ENCODE data around the gene FAM168A. TPM values are rescaled to one million over a fixed set of nuclear protein-coding genes. Genes with fewer than 3 reads are reported as not detected.
A peak's percentile ranks its signal among the peaks of the same experiment; 100 is the strongest.

FAM168A gene
- total RNA-seq, 2 donors from 2014 or later: 30.9 to 40.8 TPM

DNA sequence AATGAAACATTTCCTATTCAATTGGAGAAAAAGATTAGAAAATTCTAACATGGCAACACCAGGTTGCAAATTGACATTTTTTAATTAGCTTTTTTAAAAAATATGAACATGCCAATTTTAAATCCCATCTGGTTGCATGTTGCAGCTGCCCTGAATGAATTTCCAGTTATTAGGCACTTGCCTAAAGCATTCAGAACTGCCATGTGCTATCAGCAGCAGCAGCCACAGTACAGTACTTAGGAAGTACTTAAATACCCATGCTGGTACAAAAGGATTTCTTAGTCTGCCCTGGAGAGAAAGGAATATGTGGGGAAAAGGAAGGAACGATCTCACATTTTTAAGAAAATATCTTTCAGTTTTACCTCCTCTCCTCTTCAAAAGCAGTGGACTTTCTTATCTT lies 46.2 kb downstream of the FAM168A start:
- TF ChIP-seq, protein P1, sequence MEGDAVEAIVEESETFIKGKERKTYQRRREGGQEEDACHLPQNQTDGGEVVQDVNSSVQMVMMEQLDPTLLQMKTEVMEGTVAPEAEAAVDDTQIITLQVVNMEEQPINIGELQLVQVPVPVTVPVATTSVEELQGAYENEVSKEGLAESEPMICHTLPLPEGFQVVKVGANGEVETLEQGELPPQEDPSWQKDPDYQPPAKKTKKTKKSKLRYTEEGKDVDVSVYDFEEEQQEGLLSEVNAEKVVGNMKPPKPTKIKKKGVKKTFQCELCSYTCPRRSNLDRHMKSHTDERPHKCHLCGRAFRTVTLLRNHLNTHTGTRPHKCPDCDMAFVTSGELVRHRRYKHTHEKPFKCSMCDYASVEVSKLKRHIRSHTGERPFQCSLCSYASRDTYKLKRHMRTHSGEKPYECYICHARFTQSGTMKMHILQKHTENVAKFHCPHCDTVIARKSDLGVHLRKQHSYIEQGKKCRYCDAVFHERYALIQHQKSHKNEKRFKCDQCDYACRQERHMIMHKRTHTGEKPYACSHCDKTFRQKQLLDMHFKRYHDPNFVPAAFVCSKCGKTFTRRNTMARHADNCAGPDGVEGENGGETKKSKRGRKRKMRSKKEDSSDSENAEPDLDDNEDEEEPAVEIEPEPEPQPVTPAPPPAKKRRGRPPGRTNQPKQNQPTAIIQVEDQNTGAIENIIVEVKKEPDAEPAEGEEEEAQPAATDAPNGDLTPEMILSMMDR (IDR thresholded peaks at IDR 0.05): no peak
- no peaks in the 10 kb centered on the region for H3K36me3 ChIP-seq
- H3K27ac ChIP-seq: peak overlapping the region in 1 of 2 donors; percentile 25
- no peak overlapping the region for H3K4me3 ChIP-seq
- H3K4me1 ChIP-seq: peaks cover 0 to 34% of the 10 kb centered on the region in 2 donors
- H3K9me3 ChIP-seq: no peaks in the 10 kb centered on the region
- DNase-seq (ENCODE audit: low spot score): no peak
- no peaks in the 10 kb centered on the region for H3K27me3 ChIP-seq

DNA sequence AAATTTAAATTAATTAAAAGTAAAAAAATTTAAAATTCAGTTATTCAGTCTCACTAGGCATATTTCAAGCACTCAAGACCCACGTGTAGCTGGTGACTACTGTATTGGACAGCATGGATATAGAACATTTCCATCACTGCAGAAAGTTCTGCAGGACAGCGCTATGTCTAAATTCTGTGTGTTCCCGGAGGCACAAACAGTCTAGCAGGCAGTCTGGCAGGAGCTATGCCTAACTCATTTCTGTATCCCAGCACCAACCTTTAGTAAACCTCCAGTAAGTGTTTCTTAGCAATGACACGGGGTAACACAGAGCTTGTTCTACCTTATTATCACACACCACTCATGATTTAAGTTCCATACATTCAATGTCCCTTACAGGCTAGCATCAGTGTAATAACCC lies 48.5 kb downstream of the FAM168A start:
- DNase-seq (ENCODE audit: low spot score): no peak
- H3K27ac ChIP-seq: no peak overlapping the region
- TF ChIP-seq, protein P1 (IDR thresholded peaks at IDR 0.05): no peak

DNA sequence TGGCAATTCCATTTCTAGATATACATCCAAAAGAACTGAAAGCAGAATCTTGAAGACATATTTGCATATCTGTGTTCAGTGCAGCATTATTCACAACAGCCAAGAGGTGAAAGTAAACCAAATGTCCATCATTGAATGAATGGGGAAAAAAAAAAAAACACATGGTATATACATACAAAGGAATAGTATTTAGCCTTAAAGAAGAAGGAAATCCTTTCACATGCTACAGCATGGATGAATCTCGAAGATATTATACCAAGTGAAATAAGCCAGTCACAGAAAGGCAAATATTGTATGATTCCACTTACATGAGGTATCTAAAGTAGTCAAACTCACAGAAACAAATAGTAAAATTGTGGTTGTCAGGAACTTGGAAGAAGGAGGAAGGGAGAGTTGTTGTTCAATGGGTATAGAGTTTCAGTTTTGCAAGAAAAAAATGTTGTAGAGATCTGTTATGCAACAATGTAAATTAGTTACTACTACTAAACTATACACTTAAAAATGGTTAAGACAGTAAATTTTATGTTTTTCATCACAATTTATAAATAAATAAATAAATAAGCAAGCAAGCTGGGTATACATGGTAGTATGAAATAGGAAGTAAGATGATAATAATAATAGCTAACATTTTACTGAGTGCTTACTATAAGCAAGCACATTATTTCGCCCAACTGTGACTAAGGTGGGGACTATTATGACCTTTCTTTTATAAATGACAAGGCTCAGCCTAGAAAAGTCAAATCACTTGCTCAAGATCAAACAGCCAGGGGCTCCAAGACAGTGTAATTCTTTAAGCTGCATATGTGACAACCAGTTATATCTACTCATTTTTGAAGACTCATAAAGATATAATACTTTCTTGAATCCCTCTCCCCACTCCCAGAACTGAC lies 50.0 kb downstream of the FAM168A start:
- no peak for DNase-seq (ENCODE audit: low spot score)
- H3K9me3 ChIP-seq: no peaks in the 10 kb centered on the region
- no peaks in the 10 kb centered on the region for H3K36me3 ChIP-seq
- H3K27me3 ChIP-seq: no peaks in the 10 kb centered on the region
- H3K4me1 ChIP-seq: peaks cover 0 to 16% of the 10 kb centered on the region in 2 donors
- no peak overlapping the region for H3K27ac ChIP-seq
- H3K4me3 ChIP-seq: no peak overlapping the region
- TF ChIP-seq, protein P1 (IDR thresholded peaks at IDR 0.05): no peak

More for the DNA sequence above, 48.5 kb downstream of the FAM168A start:
- H3K36me3 ChIP-seq: no peaks in the 10 kb centered on the region
- H3K9me3 ChIP-seq: no peaks in the 10 kb centered on the region
- no peaks in the 10 kb centered on the region for H3K27me3 ChIP-seq
- no peak overlapping the region for H3K4me3 ChIP-seq
- H3K4me1 ChIP-seq: peaks cover 0 to 16% of the 10 kb centered on the region in 2 donors

DNA sequence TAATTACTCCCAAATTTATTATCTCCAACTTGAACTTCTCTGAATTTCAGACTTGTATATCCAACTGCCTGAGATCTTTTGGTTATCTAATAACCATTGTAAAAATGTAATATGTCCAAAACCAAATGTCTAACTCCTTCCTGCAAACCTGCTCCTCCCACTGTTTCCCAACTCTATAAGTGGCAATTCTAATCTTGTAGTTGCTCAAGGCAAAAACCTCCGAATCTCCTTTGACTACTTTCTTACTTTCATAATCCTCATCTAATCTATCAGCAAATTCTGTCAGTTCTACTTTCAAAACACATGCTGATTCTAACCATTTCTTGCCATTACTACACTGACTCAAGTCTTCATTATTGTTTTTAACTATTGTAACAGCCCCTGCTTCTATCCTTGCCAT lies 55.7 kb downstream of the FAM168A start:
- Histone ChIP-seq H3K27ac (no peak overlapping the region), H3K27me3 (no peaks in the 10 kb centered on the region), H3K9me3 (no peaks in the 10 kb centered on the region), H3K36me3 (no peaks in the 10 kb centered on the region), H3K4me3 (no peak overlapping the region), H3K4me1 (peaks cover 0 to 12% of the 10 kb centered on the region in 2 donors)
- DNase-seq (ENCODE audit: low spot score): no peak
- TF ChIP-seq, protein P1 (IDR thresholded peaks at IDR 0.05): no peak

DNA sequence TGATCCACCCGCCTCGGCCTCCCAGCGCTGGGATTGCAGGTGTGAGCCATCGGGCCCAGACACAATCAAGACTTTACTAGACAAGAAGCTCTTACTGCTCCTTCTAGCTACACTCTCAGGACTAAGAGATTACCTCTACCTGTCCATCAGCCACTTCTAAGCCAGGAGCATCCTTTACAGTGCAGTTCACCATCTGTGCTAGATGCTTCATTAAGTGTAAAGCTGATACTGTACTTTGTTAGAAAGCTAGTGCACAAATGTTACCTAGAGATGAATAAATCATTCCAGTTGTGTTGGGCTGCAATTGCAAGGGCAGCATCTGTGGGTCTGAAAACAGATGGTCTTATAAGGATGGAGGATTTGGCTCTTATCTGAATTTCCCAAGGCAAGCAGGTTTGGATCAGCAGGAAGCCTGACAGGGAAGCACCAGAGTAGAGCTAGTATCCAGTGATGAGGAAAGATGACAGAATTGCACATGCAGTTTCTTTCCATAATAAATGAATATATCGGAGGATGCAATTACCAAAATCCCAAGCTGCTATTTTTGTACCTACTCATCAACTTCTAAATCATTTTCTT lies 58.3 kb downstream of the FAM168A start:
- TF ChIP-seq, protein P1 (IDR thresholded peaks at IDR 0.05): no peak
- no peak for DNase-seq (ENCODE audit: low spot score)
- H3K27ac ChIP-seq: no peak overlapping the region
- no peaks in the 10 kb centered on the region for H3K9me3 ChIP-seq
- peaks cover 0 to 12% of the 10 kb centered on the region in 2 donors for H3K4me1 ChIP-seq
- no peaks in the 10 kb centered on the region for H3K36me3 ChIP-seq
- H3K27me3 ChIP-seq: no peaks in the 10 kb centered on the region
- no peak overlapping the region for H3K4me3 ChIP-seq
